T47D (cell line): ENCODE results near the gene SHANK2.
A peak's percentile ranks its signal among the peaks of the same experiment; 100 is the strongest.

Experiments used
- DNase-seq, 2 experiments: peaks; one replicate each; pipeline versions ENCODE4 v3.0.0 to v3.0.0-alpha.2; 2011 to 2012; ENCODE audit warnings: low read depth in 1 of 2, low spot score in 1 of 2
- JUND ChIP-seq: IDR thresholded peaks from 2 replicates; pipeline ENCODE4 v1.6.1; 2012; ENCODE audit warnings: low read depth
- in situ Hi-C: cut with HindIII; loops from 2 replicates; pipeline ENCODE4 v1.10.0; 2016; ENCODE audit warnings: low sequenced_read_pairs, low pct_unique_long_range_greater_than_20kb

SHANK2 gene

GRCh38 chr11:71252269-71252769 lies at the start of gene SHANK2:
Gene SHANK2 (minus strand): TSS chr11:71252577. CDS start chr11:71147326, 105,251 bp downstream.
- peak; percentile 81 to 84 for DNase-seq
- in situ Hi-C loops: no loop called here
- no peak for TF ChIP-seq JUND

GRCh38 chr11:71301858-71302533 lies 49.6 kb upstream of the SHANK2 start:
- no peak for TF ChIP-seq JUND
- DNase-seq: peak in 1 of 2 experiments; percentile 48

GRCh38 chr11:71301046-71301857 lies 48.9 kb upstream of the SHANK2 start:
- in situ Hi-C loops: no loop called here
- DNase-seq: no peak
- no peak for TF ChIP-seq JUND

More at GRCh38 chr11:71301858-71302533, 49.6 kb upstream of the SHANK2 start:
- in situ Hi-C loops: no loop called here

- in situ Hi-C loops: no loop called here
Measured at GRCh38 chr11:71300187-71300586, 47.8 kb upstream of the SHANK2 start.

GRCh38 chr11:71298761-71299181 lies 46.4 kb upstream of the SHANK2 start:
- no peak for DNase-seq
- in situ Hi-C loops: no loop called here
- TF ChIP-seq JUND: no peak

More at GRCh38 chr11:71300187-71300586, 47.8 kb upstream of the SHANK2 start:
- DNase-seq: no peak
- no peak for TF ChIP-seq JUND

GRCh38 chr11:71298016-71298550 lies 45.7 kb upstream of the SHANK2 start:
- TF ChIP-seq JUND: no peak
- in situ Hi-C loops: no loop called here

GRCh38 chr11:71294846-71295600 lies 42.6 kb upstream of the SHANK2 start:
- TF ChIP-seq JUND: no peak
- no peak for DNase-seq
- in situ Hi-C loops: no loop called here

More at GRCh38 chr11:71298016-71298550, 45.7 kb upstream of the SHANK2 start:
- no peak for DNase-seq

- in situ Hi-C loops: no loop called here
- DNase-seq: no peak
- no peak for TF ChIP-seq JUND
Measured at GRCh38 chr11:71293961-71294782, 41.8 kb upstream of the SHANK2 start.

GRCh38 chr11:71286701-71287643 lies 34.6 kb upstream of the SHANK2 start:
- peak in 1 of 2 experiments; percentile 91 for DNase-seq
- in situ Hi-C loops: no loop called here
- TF ChIP-seq JUND: no peak

- no peak for DNase-seq
- in situ Hi-C loops: no loop called here
- no peak for TF ChIP-seq JUND
Measured at GRCh38 chr11:71285111-71285510, 32.7 kb upstream of the SHANK2 start.
